ENCODE measurements around the gene AUTS2.

The AUTS2 gene

GRCh38 chr7:70344726-70345125 is 746.5 kb downstream of the AUTS2 start:
- TF ChIP-seq ZNF274 (IDR thresholded peaks at IDR 0.05; ENCODE audit: low read depth, low read length) = no peak
- H3K4me3 ChIP-seq (ENCODE audit: low read length) = no peak overlapping the region

DNA sequence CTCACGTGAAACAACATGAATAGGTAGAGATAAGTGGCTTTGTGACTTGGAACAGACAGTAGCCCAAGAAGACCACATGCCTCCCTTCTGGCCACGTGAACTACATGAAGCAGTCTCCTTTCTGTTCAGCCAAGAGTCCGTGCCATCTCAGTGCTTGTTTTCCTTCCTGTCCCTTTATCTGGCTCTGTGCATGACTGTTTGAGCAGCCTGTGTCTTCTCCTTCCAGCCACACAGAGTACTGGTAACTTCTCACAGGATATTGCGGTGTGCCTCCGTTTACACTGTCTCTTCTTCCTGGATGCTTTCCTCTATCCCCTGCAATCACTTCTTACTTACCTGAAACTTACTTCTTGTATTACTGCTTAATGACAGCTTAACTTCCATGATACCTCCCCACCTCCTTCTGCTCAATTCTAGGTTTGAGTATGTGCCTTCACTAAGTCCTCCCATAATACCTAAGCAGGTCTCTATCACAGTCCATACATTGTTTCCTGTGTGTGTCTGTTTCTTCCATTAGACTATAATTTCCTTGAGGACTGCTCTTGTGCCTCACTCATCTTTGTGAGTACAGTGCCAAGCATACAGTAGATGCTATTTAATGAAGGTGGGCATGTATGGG is 748.7 kb downstream of the AUTS2 start:
- no peak overlapping the region for H3K4me3 ChIP-seq (ENCODE audit: low read length)
- TF ChIP-seq ZNF274 (IDR thresholded peaks at IDR 0.05; ENCODE audit: low read depth, low read length) = no peak

GRCh38 chr7:70347463-70348254 is 749.4 kb downstream of the AUTS2 start:
- no peak for TF ChIP-seq ZNF274 (IDR thresholded peaks at IDR 0.05; ENCODE audit: low read depth, low read length)
- no peak overlapping the region for H3K4me3 ChIP-seq (ENCODE audit: low read length)

GRCh38 chr7:70349031-70349430 is 750.8 kb downstream of the AUTS2 start:
- H3K4me3 ChIP-seq (ENCODE audit: low read length) = no peak overlapping the region
- no peak for TF ChIP-seq ZNF274 (IDR thresholded peaks at IDR 0.05; ENCODE audit: low read depth, low read length)

- no peak for TF ChIP-seq ZNF274 (IDR thresholded peaks at IDR 0.05; ENCODE audit: low read depth, low read length)
- no peak overlapping the region for H3K4me3 ChIP-seq (ENCODE audit: low read length)
Observed at GRCh38 chr7:70349819-70350218, 751.5 kb downstream of the AUTS2 start.

GRCh38 chr7:70352088-70352487 is 753.8 kb downstream of the AUTS2 start:
- TF ChIP-seq ZNF274 (IDR thresholded peaks at IDR 0.05; ENCODE audit: low read depth, low read length) = no peak
- no peak overlapping the region for H3K4me3 ChIP-seq (ENCODE audit: low read length)

DNA sequence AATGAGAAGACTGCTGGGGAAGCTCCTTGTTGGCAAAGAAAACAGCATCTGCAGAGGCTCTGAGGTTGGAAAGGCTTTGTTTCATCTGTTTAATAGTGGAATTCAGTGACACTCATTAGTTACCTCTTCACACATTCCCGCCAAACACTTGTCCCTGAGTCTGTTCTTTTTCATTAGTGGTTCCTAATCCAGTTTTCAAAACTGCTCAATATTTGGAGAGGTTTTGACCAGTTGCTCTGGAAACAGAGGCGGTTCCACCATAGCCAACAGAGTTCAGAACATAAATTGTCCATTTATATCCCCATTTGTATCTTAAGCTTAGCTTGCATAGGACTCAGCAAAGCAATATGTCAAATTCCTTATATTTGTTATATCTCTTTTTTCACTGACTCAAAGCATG is 754.6 kb downstream of the AUTS2 start:
- no peak for TF ChIP-seq ZNF274 (IDR thresholded peaks at IDR 0.05; ENCODE audit: low read depth, low read length)
- H3K4me3 ChIP-seq (ENCODE audit: low read length) = no peak overlapping the region

GRCh38 chr7:70353330-70353945 is 755.2 kb downstream of the AUTS2 start:
- H3K4me3 ChIP-seq (ENCODE audit: low read length) = no peak overlapping the region
- TF ChIP-seq ZNF274 (IDR thresholded peaks at IDR 0.05; ENCODE audit: low read depth, low read length) = no peak

- no peak for TF ChIP-seq ZNF274 (IDR thresholded peaks at IDR 0.05; ENCODE audit: low read depth, low read length)
- no peak overlapping the region for H3K4me3 ChIP-seq (ENCODE audit: low read length)
Observed at GRCh38 chr7:70353946-70354335, 755.7 kb downstream of the AUTS2 start.

DNA sequence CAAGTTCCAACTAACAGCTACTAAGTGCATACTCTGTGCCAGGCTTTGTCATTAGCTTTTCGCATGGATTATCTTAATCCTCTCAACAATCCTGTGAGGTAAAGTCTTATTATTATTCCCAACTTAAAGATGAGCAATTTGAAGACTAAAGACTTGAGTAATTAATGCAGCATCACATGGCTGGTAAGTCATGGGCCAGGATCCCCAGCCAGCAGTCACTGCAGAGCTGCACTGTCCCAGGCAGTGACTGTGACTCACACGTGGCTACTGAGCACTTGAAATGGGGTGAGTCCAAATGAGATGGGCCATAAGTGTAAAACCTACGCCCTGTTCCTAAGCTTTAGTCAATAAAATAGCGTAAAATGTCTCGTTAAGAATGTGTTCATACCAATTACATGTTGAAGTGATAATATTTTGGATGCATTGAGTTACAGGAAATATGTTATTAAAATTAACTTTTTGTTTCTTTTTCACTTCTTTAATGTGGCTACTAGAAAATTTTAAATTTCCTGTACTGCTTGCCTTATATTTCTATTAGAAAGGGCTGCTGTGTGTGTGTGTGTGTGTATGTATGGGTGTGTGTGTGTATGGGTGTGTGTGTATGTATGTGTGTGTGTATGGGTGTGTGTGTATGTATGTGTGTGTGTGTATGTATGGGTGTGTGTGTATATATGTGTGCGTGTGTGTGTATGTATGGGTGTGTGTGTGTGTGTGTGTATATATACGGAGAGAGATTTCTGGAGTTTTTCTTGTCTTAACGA is 756.3 kb downstream of the AUTS2 start:
- no peak for TF ChIP-seq ZNF274 (IDR thresholded peaks at IDR 0.05; ENCODE audit: low read depth, low read length)
- H3K4me3 ChIP-seq (ENCODE audit: low read length) = no peak overlapping the region

GRCh38 chr7:70355198-70356020 is 757.1 kb downstream of the AUTS2 start:
- H3K4me3 ChIP-seq (ENCODE audit: low read length) = no peak overlapping the region
- TF ChIP-seq ZNF274 (IDR thresholded peaks at IDR 0.05; ENCODE audit: low read depth, low read length) = no peak

DNA sequence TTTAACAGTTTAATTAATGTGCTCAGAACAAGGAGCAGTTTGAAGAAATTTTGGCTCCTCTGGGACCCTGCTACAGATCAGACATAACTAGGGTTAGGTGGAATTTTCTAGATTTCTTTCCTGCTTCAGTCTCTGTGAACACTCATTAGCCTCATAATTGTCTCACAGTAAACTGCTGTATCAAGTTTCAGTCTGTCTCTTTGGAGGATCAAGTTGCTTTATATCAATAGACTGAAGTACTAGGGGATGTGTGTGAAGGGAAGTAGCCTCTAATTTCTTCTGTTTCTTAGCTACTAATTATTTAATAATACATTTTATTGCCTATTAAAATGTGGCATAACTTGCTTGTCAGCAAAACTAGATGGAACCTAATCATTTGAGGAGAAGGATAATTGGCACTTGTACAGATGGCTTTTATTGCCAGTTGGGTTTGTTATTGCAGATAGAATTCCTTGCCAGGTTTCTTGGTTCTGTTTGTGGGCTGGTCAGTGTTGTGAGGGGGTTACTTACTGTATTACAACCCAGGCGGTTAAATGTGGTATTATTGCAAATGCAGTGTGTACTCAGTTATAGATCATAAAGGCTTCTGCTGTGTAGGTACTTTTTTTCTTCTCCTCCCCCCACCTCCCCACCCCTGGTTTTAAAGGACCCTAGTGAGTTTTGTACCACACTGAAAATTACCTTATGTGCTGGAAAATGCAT is 758.0 kb downstream of the AUTS2 start:
- TF ChIP-seq ZNF274 (IDR thresholded peaks at IDR 0.05; ENCODE audit: low read depth, low read length) = no peak

GRCh38 chr7:70356787-70357328 is 758.6 kb downstream of the AUTS2 start:
- no peak overlapping the region for H3K4me3 ChIP-seq (ENCODE audit: low read length)
- no peak for TF ChIP-seq ZNF274 (IDR thresholded peaks at IDR 0.05; ENCODE audit: low read depth, low read length)

More for the DNA sequence above, 758.0 kb downstream of the AUTS2 start:
- no peak overlapping the region for H3K4me3 ChIP-seq (ENCODE audit: low read length)

All from GM08714 (cell line).